ENCODE data around the gene EGFL7.

- TF ChIP-seq CTCF (conservative IDR thresholded peaks at IDR 0.05 in 1 of 2, IDR thresholded peaks at IDR 0.05 in 1 of 2; ENCODE audit: low read depth in 1 of 2, low read length in 2 of 2) (no peak), EZH2 (IDR thresholded peaks at IDR 0.05; ENCODE audit: low read length, missing control alignments) (no peak)
These were observed 3.1 kb downstream of the EGFL7 start for GRCh38 chr9:136665704-136666371.

All from fibroblast of lung (primary cell).